ENCODE data around the gene NSD1.
A peak's percentile ranks its signal among the peaks of the same experiment; 100 is the strongest.

NSD1 gene

DNA sequence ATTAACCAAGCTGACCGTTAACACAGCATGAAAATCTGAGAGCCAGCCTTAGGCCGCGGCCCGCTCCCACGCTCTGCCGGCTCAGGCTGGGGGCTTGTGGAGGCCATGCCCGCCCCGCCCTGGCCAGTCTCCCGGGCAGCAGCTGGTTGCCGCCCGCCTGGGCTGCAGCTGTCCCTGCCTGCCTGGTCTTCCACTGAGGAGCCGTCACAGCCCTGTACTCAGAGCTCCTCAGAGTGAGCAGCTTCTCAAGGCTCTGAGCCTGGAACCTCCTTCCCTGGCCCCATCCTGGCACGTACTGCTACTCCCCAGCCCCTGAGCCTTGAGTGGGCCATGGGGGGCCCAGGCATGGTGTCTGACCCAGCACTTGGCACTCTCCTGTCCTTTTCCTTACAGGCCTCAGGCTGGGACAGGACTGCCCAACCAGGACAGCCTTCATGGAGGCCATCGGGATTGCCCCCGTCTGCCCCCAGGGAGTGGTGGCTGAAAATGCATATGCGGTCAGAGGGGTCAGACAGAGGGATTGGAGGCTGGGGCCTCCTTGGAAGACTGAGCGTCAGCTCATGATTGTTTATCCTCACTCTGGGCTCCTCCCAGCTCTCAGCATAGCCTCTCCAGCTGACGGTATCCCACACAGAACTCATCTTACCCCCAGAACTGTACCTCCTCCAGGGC lies 35.0 kb upstream of the NSD1 start:
- no peak for DNase-seq

DNA sequence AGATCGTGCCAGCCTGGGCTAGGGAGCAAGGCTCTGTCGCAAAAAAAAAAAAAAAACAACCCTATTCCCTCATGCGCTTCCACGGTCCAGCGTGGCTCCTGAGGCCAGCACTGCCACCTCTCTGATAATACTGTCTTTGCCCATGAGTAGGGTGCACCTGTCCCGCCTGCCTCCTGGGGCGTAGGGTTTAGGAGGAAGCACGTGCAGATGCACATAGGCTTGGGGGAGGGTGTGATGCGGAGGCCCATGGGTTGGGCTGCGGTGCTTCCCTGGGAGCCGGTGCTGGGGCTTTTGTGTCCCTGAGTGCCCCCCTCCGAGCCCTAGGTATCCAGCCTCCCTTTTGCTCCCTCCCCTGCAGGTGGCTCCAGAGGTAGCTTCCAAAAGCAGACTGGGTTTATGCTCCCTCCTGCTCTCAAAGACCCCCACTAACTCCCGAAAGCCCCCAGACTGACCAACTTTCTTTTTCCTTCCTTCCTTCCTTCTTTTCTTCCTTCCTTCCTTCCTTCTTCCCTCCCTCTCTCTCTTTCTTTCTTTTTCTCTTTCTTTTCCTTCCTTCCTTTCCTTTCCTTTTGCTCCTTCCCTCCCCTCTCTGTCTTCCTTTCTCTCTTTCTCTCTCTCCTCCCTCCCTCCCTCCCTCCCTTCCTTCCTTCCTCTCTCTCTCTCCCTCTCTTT lies 34.0 kb upstream of the NSD1 start:
- DNase-seq = no peak

DNA sequence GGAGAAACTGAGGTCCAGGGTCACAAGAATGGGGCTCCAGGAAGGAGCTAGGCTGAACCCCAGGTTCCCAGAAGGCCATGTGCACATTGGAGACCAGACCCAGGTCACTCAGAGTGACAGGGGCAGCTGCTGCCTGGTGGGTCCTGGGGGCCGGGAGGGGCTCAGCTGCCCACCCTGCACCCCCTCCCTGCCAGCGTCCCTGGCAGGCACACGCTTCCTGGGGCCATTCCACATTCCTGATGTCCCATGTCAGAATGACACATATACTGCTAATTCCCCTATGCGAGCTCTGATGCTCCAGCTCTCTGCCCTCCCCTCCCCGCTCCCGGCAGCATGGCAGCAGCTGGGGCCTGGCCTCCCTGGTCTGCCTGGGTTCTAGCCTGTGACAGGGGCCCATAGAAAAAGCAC lies 32.9 kb upstream of the NSD1 start:
- no peak for DNase-seq

DNA sequence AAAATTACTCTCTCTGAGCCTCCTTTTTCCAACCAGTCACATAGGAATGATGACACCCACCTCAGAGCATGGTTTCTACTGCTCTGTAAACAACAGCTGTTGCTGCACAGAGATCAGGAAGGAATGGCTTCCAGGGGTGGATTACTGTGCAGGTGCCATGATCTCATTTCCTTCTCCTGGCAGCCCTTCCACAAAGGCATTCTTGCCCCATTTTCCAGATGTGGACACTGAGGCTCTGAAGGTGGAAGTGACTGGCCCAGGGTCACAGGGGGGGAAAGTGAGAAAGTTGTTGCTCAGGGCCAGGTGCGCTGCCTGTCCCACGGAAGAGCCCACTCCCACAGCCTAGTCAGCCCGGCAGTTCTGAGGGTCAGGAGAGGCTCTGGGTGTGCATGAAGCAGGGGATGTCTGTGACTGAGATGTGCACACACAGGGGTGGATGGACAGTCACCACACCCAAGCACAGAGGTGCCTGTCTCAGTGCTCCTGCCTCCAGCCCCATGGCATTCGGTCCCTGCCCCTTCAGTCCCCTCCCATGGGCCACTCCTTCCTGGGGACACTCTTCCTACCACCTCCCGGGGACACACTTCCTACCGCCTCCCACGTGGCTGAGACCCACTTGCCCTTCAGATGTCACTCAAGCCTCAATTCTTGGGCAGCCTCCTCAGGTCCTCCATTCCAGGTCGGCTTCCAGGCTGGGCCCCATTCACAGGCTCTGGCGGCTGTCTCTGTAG lies 29.9 kb upstream of the NSD1 start:
- no peak for DNase-seq

DNA sequence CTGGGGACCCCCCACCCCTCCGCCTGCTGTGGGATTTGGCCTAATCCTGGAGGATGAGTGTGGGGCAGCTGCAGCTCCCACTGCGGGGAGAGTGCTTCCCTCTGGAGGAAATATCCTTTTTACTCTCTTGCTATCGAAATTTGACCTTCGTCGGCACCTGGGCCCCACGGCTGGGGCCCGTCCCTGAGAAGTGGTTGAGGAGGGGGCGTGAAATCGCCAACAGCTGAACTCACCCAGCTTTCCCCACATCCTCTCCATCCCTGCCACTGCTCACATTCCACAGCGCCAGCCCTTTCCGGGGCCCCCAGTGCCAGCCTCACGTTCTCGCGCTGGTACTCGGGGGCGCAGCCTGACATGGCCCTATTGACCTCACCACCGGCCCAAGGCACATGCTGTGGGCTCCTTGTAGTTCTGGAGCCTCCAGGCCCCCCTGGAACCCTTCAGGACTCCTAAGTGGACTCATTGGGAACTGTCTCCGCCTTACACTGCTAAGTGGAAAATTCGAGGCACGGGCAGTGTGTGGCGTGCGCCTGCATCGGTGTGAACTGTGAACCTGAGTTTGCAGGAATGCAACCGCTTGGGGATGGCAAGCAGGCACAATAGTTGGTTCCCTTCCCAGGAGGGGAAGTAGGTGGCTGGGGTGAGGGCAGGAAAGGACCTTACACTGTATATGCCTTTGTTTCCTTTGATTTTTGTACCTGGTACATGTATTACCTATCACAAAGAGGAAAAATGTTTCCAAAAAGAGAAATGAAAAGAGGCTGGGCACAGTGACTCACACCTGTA lies 27.7 kb upstream of the NSD1 start:
- no peak for DNase-seq

DNA sequence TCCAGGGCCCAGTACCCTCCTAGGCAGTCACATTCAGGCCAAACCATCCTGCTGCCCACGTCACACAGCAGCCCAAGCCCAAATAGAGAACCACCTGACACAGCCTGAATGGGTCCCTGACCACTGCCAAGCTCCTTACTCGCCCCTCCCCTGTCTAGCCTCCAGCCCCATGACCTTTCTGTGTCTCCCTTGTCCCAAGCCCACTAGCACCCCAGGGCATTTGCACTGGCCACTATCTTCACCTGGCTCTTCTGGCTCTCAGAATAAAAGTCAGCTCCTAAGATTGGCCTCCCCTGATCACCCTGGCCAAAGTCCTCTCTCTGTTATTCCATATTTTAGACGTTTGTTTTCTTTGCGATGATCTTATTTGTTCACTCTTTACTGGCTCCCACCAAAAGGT lies 26.4 kb upstream of the NSD1 start:
- no peak for DNase-seq

DNA sequence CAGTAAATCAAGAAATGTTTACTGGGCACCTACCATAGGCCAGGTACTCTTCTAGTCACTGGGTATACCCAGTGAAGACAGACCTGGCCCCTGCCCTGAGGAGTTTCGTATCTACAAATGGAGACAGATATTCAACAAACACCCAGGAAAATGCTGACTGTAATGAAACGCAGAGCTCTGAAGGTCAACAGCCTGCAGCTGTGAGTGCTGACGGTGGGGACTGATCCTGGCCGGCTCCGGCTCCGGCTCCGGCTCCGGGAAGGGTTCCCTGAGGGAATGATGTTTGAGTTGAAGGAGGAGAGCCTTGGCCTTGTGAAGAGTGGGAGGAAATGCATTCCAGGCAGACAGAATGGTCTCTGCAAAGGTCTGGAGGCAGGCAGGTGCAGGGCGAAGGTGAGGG lies 23.8 kb upstream of the NSD1 start:
- DNase-seq = no peak

DNA sequence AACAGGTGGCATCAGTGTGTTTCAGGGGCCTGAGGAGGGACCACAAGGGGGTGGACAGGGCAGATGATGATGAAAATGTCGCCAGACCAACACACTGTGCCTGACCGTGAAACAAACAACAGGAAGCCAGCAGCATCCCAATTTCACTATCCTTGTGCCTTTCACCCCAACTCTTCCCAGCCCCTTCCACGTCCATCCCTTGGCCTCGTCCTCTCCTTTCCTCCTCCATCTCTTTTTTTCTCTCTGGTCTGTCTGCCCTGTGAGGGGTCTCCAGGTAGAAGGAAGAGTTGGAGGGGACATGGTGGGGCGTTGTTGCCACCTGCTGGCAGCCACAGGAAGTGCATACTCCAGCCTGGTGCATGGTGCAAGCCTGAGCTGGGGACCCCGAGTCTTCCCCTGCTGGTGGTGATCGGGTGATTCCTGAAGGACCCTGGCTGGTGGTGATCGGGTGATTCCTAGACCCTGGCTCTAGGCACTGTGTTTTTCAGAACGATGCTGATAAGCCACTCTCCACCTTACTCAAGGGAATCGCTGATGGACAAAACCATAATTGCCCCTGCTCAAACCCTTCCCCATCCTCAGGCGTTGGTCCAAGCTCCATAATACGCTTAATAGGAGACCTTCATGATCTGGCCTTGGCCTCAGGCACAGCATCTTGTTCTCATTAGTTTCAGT lies 21.7 kb upstream of the NSD1 start:
- peak; percentile 70 for DNase-seq

DNA sequence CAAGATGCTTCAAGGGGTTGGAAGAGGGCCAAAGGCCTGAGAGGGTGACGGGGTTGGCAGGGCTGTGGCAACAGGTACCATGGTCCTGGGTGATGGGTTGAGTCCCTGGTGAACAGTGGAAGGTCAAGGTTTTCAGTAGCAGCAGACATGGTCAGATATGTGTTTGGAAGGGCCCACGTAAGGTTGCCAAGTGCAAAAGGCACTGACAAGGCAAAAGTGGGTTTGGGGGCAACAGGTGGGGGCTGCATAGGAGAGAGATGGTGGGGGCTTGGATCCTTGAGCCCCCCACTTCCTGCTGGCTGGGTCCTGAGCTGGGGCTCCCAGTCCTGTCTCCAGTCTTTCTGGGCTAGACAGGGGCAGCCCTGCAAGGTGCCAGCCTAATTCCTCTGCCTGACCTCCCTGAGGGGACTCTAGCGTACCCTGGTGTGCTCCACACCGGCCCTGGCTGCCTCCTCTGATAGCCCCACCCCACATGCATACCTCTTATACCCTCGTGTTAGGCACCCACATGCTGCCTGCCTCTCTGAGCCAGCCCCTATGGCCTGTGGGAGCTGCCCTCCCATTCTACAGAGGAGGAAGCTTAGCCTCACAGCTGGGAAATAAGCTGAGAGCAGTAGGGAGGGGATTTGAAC lies 20.9 kb upstream of the NSD1 start:
- DNase-seq = no peak

DNA sequence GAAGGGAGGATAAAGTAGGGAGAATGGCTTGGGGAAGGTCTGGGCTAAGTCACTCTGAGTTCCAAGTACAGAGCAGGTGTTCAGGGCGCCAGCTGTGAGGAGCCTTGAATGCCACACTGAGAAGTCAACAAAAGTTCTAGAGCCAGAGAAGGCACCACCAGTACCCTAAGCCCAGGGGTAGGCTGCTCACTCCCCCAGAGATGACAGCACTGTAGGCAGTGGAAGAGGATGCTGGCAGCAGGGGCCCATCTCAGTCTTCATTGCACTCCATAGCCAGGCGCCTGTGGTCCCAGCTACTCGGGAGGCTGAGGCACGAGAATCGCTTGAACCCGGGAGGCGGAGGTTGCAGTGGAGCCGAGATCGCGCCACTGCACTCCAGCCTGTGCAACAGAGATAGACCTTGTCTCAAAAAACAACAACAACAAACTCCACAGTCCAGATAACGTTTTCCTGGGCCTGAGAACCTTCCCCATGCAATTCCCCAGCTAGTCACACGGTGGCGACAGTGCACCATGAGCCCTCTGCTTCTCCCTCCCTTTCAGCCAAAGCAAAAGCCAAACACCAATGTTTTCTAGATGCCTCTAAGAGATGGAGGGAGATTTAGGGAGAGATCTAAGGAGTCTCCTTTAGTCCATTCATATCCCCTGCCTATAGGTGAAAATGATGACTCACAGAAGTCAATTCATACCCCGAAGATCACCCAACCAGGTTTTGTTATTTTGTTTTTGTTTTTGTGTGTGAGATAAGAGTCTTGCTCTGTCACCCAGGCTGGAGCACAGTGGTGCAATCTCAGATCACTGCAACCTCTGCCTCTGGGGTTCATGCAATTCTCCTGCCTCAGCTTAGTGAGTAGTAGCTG lies 19.8 kb upstream of the NSD1 start:
- DNase-seq = peak; percentile 83

DNA sequence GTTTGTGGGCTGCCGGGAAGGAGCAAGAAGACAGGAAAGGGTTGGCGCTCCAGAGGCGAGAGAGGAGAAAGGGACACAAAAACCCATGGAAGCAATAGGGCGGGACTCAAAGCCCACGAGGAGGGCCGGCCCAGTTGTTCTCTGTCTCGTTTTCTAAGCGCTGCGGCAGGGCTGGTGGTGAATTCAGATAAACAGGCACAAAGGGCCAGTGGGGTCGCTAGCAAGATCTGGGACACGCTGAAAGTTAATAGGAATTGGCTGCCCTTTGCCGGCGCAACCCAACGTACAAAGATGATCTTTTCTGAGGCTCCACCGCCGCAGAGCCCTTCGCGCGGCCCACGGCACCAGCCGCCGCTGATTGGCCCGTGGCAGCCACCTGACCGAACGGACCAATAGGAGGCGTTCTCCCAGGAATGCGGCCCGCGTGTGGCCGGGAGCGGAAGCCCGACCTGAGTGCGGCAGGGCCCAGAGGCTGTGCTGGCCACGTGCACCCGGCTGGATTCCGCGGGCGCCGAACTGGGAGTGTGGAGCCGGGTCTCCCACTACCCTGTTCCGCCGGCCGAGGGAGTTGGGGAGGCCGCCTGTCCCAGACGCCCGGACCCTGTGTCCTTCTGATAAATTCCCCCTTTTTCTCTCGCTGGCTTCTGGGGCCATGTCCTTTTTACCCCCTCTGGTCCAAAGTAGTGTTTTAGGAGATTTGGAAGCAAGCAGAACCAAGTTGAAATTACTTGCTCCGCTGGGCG lies 16.8 kb upstream of the NSD1 start:
- peak; percentile 88 for DNase-seq

DNA sequence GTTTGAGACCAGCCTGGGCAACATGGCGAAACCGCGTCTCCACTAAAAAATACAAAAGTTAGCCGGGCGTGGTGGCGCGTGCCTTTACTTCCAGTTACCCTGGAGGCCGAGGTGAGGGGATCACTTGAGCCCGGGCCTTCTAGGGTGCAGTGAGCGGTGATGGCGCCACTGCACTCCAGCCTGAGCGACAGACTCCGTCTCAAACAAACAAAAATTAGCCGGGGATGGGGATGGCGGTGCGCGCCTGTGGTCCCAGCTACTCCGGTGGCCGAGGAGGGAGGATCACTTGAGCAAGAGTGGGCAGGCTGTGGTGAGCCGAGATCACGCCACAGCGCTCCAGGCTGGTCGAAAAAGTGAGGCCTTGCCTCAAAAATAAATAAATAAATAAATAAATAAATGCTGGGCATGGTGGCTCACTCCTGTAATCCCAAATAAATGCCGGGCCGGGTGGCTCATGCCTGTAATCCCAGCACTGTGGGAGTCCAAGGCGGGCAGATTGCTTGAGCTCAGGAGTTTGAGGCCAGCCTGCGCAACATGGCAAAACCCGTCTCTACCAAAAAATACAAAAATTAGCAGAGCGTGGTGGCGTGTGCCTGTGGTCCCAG lies 16.0 kb upstream of the NSD1 start:
- no peak for DNase-seq

DNA sequence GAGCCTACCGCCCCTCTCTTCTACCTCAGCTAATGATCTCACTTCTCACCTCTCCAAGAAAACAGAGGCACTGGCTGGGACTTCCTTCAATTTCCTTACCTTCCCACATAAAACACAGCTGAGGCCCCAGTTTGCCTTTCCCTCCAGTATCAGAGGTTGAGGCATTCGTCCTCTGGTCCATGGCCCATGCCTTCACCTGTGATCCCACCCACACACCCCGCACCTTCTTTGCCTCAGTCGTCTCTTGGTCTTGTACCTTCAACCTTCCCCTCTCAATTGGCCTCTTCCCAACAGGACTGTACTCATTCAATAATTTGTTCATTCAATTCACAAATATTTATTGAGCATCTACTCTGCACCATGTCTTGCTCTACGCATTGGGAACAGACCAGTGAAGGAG lies 11.0 kb upstream of the NSD1 start:
- DNase-seq = no peak

DNA sequence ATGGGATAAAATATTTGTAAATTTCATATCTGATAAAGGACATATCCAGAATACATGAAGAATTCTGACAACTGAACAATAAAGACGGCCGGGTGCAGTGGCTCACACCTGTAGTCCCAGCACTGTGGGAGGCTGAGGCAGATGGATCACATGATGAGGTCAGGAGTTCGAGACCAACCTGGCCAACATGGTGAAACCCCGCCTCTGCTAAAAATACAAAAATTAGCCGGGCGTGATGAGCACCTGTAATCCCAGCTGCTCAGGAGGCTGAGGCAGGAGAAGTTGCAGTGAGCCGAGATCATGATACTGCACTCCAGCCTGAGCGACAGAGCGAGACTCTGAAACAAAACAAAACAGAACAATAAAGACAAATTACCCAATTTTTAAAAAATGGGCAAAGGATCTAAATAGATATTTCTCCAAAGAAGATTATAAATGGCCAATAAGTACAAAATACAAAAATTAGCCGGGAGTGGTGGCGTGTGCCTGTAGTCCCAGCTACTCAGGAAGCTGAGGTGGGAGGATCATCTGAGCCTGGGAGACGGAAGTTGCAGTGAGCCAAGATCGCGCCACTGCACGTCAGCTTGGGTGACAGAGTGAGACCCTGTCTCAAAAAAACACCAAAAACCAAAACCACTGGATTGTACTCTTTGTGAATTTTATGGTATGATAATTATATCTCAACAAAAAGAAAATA lies 9.6 kb upstream of the NSD1 start:
- DNase-seq = no peak

DNA sequence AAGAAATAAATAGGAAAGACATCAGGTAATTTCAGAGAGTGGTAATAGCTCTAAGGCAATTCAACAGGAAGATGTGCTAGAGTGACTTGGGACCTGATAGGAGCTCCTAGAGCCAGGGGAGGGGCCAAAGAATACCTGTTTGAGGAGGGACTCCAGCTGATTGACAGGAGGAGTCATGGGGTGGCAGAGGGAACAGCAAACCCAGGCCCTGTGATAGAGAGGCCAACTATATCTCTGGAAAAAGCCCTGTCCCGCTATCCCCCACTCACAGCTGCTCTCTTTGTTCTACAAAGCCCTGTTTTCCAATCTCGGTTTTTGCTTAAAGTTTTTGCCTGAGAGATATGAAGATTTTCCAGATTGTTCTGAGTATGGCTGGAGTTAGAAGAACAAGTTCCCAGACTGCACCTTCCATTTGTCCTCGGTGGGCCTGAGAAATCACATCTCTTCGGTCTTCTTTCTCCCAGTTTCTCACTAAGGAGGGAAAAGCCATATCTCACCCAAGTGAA lies 9.0 kb upstream of the NSD1 start:
- no peak for DNase-seq

DNA sequence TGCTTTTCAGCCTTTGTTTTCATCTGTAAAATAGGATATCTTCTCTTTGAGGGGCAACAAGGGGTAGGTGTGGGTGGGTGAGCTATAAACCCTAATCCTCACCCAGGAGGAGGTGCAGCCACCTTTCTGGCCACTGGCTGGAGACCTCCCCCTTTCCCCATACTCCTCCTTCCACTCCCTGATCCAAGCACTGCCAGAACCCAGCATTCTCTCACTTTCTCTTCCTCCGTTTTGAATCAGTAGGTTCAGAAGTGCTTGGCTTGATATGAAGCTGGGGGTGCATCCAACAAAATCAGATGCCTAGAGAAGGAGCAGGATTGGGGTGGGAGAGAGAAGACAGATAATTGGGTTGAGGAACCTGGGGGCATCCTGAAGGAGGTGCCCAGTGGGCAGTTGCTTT lies 6.8 kb upstream of the NSD1 start:
- no peak for DNase-seq

DNA sequence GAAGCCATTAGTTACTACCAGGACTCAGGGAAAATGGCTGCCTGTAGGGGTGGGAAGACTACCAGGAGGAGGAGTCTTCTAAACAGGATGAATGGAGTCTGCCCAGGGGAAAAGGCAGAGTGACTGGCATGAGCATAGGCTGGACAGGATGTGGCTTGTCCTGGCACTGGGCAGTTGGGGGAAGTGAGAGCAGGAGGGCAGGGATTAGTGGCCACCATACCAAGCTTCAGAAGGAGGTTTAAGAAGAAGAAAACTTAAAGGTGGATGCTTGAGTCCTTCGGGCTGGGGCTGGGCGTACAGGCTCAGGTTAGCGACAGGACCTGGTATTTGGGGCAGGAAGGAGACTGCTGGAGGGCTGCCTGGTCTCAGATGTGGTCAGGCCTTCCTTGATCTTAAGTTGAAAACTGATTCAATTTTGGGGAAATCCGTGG lies 5.0 kb upstream of the NSD1 start:
- peak; percentile 24 for DNase-seq

DNA sequence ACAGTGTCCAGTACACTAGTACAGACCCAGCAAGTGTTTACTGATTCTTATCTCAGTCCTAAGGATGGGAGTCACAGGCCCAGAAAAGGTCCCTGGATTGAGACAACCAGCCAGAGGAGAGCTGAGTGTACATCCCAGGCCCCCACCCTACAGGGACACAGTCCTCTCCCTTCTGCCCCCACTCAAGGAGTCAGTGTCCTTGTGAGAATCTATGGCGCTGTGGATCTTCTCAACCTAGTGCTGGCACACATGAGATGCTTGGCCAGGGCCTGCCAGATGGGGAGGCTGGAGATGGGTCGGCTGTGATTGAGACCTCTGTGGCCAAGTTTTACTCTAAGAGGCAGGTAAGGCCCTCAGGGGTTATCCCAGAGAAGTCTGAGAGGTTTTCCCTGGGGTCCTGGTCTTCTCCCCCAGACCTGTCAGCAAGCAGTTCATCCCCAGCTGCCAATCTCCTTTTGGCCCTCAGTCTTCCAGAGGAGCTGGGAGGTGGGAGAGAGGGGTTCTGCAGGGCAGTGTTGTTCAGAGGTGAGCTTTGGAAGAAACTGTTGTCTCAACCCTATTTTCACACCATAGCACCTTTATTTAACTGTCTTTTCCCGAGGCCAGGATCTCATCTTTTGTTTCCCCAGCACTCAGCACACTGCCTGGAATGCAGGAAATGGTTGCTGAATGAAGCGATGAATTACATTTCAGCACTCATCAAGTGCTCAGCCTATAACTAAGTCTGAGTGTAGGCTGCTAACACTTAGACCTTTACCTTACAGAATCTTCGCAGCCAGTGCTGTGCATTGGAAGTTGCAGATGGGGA lies 3.2 kb upstream of the NSD1 start:
- DNase-seq = no peak

DNA sequence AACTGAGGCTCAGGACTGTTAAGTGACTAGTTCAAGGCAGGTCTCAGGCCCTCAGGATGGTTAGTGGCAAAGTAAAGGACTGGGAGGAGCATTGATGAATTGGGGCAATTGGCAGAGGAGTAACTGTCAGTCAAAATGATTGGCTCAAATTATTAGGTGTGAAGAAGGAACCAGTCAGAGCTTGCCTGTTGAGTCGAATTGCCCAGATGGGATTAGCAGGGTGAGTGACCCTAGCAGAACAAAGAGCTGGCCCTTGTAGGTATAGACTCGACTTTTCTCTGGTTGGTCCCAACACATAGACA lies 2.6 kb upstream of the NSD1 start:
- no peak for DNase-seq

Measured in CD4-positive, alpha-beta T cell treated with Interleukin-12 subunit alpha and Interleukin-12 subunit beta, for 1 hour (primary cell).